AG08395 (cell line): Measurements from ENCODE around the gene TRIM63.

Experiments
- DNase-seq: peaks from one replicate; pipeline ENCODE4 v3.0.0; 2012; ENCODE audit warnings: mixed read lengths, low spot score

The TRIM63 gene

DNA sequence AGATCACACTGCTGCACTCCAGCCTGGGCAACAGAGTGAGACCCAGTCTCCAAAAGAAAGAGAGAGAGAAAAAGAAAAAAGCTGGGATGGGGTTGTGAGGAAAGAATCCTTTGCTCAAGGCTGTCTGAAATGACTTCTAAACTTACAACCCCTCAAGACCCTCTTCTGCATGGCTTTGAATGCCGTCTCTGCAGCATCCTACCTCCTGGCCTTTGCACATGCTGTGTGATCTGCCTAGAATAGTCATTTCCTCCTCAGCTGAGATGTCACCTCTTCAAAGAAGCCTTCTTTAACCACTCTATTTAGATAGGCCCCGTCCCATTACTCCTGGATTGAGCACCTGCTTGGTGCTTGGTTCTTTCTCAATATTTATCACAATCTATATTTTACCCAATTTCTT is 17.4 kb upstream of the TRIM63 start:
- DNase-seq: no peak

DNA sequence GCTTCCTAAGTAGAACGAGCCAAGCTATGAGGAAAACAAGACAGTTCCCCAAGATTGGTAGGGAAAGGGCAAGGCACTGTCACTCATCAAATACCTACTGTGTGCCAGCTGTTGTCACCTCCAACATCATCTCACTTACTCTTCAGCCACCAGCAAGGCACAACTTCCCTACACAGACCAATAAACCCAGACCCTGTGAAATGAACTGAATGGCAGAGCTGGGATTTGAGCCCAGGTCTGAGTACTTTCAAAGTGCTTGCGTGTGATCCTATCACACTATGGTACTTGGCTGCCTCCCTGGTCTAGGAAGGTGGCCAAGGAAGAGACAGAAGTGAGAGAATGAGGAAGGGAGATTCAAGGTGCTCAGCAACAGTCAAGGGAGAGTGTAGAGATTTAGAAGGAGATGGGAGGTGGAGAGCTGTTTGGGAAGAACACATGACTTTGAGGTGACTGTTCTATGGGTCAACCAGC is 16.7 kb upstream of the TRIM63 start:
- no peak for DNase-seq

DNA sequence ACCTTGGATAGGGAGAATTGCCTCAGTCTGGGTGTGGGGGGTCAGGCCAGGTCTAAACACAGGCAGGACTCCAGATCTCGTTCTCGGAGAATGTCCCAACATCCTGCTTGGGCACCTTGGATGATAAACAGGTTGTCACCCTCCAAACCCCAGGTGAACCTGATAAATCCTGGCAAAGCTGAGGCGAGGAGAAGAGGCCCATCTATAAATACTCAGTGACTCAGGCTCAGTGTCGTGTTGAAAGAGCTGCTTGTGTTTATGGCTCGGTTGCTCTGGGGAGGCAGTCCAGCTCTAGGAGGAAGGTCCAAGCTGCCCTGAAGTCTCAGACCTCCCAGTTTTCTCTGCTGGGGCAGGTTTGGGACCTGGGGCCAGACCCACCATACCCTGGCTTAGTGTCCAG is 15.8 kb upstream of the TRIM63 start:
- DNase-seq: peak; percentile 53

DNA sequence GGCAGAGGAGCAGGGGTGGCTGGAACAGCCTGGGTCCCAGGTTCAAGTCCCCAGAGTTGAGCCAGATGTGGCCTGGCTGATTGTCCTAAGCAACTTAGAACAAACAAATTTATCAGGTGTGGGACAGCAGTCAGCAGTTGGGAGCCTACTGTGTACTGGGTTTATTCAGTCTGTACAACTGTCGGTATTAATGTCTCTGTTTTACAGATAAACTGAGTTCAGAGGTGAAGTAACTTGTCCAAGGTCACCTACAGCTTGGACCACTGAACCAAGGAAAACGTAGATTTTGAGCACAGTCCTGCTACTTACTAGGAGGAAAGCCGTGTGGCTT is 14.6 kb upstream of the TRIM63 start:
- no peak for DNase-seq

DNA sequence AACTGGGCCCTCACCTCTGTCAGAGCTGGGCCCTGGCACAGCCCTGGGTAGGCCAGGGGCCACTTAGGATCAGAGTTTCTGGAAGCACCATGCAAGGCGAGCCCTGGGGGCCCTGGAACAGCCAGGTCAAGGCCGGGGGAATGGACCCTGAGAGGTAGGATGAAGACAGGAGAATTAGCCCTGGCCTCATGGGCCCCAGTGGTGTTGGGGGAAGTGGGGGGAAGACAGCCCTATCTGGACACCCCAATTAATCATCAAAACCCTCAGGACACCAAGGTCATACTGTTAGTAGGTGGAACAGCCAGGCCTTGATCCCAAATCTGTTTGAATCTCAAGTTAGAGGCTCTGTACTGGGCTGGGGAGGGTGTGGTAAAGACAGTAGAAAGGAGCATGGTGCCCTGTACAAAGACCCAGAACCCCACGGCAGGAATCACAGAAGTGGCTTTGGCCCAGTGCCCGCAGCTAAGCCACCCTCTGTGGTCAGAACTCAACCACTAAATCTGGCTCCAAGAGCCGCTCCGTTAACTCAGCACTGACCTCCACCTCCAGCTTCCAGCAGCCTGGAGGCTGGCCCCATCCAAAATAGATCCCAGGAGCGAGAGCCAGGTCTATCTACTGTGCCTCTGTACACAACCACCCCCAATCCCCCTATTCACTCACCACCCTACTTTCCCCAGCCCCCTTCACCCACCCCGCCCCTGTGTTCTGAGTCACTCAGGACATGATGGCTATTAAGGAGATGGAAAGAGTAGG is 14.0 kb upstream of the TRIM63 start:
- DNase-seq: no peak

DNA sequence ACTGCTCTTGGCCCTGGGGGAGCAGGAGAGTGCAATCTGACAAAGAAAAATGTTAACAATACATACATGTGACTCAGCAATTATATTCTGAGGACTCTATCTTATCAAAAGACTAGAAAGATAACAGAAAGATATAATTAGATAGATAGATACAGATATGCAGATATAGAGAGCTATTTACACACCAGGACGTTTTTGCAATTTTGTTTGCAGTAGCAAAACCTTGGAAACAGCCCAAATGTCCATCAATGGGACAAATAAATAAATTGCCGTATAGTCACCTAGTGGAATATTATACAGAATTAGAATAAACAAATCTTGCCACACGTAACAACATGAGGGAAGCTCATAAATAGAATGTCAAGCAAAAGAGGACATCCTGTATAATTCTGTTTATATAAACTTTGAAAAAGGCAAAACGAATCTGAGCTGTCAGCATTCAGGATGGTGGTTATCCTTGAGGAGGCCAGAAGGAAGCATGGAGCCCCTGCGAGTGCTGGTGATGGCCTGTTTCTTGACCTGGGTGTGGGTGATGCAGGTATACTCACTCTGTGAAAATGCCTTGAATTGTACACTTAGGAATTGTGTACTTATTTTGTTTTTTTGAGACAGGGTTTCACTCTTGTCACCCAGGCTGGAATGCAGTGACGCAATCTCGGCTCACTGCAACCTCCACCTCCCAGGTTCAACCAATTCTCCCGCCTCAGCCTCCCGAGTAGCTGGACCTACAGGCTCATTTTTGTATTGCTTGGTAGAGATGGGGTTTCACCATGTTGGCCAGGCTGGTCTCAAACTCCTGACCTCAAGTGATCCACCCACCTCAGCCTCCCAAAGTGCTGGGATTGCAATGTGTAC is 12.8 kb upstream of the TRIM63 start:
- no peak for DNase-seq

DNA sequence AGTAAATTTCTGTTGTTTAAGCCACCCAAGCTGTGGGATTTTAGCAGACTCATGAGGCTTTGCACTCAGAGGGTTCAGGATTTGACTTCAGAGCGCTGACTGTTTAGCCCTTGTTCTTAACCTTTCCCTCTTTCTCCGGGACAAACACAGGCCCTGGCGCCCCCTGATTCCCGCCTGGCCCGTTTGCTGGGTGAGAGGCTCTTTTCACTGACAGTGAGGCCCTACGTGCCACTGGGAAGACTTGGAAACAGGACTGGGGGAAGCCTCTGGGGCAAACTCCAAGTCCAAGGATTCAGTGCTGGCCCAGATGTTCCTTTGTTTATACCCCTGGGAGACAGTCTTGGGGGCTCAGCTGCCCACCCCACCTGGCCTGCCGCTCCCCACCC is 11.7 kb upstream of the TRIM63 start:
- DNase-seq: no peak

DNA sequence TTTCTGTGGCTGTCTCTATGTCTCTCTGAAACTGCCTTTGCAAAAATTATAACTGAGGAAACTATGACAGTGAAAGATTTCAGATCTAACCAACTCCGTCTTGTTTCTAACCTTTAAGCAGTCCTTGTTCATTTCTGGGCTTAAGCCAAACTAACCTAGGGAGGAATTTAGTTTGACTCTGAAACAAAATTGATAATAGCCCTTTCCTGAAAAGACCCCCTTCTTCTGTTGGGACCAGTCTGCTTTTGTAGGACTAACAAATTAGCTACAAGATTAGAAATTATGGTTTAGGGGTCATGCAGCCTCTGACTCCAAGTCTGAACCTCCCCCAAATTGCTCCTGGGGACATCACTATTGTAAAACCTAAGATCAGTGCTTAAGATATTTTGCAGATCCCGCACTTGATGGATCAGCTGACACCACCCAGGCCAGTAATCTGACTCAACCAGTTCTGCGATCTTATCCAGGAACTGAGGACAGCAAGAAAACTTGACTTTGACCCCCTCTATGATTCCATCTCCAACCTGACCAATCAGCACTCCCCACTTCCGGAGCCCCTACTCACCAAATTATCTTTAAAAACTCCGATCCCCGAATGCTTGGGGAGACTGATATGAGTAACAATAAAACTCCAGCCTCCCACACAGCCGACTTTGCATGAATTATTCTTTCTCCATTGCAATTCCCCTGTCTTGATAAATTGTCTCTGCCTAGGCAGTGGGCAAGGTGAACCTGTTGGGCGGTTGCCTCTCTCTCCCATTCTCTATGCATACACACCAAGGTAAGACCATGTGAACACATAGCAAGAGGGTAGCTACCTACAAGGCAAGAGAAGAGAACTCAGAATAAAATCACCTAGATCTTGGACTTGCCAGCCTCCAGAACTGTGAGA is 11.1 kb upstream of the TRIM63 start:
- DNase-seq: no peak

DNA sequence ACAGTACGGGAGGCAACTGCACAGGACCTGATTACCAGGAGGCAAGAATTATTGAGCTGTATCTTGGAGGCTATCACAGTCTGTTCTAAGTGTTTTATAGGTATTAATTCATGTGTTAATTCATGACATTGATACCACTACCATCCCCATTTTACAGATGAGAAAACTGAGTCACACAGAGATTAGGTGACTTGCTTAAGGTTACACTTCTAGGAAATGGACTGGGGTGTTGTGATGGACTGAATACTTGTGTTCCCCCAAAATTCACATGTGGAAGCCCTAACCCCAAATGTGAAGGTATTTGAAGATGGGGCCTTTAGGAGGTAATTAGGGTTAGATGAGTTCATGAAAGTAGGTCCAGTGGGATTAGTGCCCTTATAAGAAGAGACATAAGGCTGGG is 10.1 kb upstream of the TRIM63 start:
- DNase-seq: no peak

DNA sequence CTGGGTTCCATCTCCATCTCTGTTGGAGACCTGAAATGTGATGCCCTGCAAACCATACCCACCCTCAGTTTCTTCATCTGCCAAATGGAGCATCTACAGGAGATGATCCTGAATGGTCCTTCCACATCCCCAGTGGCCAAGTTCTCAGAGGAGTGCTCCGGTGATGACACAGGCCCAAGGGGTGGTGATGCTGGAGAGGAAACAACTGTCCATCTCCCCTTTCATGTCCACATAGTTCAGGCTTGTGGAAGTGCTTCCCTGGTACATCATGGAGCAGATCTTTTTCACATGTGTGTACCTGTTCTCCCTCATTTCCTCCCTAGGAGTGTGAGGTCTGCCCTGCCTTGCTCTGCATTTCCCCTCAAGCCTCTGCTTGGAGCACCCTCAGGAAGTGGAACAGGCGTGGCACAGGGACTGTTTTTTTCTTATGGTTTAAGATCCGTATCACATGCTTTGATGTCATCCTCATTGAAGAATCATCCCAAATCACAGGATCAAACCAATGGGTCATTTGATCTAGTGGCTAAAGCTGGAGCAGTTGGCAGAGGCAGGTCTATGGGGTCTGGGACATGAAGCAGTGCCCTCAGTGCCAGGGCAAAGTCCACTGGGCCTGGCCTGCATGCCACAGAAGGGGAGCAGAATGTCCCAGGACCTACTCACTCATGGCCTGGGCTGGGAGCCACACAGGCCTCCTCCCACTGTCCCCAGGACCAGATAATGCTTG is 8.2 kb upstream of the TRIM63 start:
- DNase-seq: no peak

DNA sequence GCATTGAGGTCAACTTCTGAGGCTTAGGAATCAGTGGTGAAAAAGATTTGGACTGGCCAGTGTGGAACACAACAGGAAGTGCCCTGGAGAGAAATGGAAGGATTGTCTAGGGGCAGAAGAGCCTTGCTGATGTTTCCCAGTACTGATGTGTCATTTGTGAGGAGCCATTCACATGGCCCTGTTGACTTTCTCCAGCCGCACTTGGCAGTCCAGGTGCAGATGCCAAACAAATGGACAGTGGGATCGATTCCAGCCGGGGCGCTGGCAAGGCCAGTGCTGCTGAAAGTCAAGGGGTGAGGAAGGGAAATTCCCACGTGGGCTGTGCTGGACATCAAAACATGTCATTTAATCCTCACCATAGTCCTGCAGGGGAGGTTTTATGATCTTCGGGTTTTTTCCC is 4.9 kb upstream of the TRIM63 start:
- DNase-seq: no peak

DNA sequence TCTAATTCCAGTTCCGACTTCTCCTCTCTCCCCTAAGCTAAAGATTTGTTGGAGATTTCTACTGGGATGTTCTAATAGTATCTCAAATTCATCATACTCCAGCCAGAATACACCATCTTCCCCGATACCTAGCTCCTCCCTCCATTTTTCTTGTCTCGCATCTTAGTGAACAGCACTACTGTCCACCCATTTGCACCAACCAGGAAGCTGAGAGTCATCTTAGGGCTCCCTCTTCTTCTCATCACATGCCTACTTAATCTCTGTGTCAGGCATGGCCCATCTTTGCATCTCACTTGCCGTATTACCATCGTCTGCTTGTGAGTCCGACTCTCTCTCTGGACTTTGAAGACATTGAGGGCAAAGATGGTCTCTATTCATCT is 3.5 kb upstream of the TRIM63 start:
- DNase-seq: no peak

DNA sequence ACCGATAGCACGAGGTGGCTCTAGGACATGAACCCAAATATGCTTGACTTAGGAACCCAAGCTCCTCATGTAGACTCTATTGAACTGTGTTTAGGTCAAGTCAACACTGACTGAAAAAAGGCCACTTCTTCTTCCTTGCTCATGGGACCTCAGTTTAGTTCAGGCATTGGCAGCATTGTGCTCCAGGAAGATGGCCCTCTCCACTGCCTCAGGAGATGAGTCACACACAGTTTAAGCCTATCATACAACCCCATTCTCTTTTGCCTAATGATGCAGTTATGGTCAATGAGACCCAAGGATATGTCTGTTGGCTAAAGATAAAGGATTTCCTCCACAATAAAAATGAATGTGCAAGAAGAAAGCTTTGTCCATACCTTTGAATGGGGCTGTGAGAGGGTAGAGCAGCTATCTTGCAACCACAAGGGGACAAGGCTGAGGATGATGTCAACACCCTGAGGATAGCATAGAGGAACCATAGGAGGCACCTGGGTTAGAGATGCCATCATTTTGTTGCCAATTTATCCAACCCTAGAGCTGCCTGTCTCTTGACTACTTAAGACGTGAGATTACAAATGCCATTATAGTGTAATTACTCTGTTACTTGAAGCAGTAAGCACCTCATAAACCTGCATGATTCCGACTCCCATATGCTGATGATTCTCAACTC is 3.0 kb upstream of the TRIM63 start:
- no peak for DNase-seq

DNA sequence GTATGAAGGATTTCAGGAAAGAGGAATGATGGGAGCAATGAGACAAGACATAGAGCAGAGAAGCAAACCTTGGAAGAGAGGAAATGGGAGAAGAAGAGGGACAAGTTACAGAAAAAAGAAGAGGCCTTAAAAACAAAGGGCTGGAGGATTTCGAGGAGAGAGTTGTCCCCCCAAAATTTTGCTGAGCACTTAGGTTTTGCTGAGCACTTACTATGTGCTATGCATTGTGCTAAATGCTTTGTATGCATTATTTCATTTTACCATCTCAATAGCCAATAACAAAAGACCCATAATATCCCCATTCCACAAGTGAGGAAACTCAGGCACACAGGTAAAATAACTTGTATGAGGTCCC is 2.5 kb upstream of the TRIM63 start:
- DNase-seq: no peak

DNA sequence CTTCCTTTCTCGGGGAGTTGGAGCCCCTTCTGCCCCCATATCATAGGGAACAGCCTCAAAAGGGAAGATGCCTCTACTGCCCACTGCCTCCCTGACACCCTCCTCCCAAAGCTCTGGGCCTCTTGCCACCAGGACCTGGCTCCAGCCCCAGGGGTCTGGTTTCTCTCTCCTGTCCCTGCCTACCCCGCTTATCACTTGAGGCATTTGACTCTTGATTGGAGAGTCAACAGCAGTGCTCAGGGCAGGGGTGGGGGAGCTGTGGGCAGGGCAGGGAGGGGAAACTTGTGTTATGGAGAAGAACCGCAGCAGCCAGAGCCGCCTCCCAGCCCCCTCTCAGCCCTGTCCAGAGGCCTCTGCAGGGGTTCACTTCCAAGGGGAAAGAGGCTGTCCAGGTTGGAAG is 573 bp downstream of the TRIM63 start:
- DNase-seq: no peak

DNA sequence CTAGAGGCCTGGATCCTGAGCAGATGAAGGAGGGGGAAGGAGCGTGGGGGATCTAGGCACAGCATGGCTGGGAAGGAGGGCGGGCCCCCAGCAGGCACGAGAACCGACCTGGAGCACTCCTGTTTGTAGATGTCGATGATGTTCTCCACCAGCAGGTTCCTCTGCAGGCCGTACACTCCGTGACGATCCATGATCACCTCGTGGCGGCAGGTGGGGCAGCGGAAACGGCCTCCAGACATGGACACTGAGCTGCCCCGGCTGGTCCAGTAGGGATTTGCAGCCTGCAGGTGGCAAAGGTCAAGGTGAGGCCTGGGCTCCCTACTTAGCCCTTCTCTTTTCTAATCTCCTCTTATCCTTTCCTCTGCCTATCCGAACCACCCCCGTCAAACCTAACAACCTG is 1.3 kb downstream of the TRIM63 start:
- no peak for DNase-seq

DNA sequence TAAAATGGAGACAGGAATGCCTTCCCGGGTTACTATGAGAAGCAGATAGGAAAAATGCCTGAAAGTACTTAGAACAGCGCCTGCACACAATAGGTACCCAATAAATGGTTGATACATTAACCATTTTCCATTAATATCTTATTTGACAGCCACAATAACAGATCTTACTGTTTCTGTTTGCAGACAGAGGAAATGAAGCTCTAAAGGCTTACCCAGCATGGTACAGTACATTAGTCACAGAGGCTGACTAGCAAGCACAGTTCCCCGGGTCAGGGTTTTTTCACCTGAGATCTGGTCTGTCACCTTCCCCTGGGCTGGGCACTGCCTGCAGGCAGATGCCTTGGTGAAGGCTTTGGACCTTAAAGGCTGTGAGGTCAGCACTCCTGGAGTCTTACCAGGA is 2.9 kb downstream of the TRIM63 start:
- no peak for DNase-seq

DNA sequence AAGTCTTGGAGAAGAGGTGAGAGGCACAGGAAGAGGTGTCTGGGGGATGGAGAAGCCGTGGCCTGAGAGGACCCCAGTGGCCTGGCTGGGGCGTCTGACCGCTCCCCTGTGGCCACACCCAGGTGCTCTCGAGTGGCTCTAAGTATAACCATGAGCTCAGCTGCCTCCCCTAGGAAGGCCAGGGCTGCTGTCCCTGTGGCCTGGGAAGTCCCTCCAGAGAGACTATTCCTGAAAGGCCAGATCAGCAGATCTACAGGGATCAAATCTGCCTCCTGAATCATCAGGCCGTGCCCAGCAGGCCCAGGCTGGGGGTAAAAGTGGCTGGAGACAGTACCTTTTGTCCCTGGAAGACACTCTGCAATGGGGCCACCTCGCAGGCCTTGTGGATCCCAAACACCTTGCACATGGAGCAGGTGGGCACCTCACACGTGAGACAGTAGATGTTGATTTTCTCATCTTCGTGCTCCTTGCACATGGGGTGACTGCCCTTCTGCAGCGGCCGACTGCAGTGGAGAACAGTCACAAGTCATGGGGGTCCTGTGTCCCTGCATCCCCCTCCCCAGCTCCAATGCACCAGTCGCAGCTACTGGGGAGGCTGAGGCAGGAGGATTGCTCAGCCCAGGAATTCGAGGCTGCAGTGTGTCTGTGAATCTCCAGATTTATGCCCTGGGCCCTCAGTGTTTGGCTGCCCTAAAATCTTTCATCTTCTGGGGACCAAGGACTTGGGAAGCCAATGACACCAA is 6.4 kb downstream of the TRIM63 start:
- DNase-seq: no peak

DNA sequence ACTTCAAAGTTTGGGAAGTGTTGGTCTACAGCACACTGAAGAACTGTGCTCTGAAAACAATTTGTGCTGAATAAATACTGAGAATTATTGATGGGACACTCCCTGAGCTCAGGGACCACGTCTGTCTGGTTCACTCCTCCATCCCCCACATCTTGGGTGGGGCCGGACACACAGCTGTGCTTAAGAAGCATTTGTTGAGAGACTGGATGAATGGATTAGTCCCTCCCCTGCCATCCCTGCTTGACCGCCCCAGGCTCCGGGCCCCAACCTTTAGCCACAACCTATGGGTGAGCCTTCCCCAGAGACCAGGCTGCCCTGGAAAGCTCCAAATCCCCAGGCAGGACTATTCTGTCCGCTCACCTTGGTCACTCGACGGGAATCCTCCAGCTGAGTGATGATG is 7.5 kb downstream of the TRIM63 start:
- DNase-seq: no peak

DNA sequence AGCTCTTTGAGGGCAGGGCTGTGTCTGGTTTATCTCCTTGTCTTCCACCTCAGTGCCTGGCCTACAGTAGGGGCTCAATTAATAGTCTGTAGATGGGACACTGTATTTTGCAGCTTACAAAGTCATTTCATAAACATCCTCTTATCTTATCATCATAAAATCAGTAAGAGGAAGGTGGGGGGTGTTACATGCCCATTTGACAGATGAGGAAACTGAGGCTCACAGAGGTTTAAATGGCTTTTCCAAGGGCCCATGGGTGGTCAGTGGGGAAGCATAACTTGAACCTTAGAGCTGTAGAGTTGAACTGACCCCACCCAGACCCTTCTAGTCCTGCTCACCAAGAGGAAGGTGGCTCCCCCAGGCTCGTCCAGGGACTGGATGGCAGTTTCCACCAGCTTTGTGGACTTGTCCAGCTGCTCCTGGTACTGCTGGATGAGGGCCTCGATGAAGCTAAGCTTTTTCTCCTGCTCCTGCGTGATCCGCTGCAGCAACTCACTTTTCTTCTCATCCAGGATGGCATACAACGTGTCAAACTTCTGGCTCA is 9.3 kb downstream of the TRIM63 start:
- DNase-seq: no peak

DNA sequence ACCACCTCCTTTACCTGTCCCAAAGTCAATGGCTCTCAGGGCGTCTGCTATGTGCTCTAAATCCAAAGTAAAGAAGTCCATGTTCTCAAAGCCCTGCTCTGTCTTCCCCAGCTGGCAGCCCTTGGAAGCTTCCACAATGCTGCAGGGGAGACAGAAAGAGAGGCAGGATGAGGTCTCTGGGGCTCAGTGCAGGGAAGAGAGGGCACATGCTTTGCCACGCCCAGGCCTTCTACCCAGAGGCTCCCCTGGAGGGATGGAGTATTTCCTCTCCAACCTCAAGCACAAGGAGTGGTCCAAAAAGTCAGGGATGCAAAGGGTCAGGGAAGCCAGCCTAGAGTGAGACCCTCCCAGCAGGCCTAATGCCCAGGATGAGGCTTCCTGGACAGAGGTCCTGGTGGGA is 10.2 kb downstream of the TRIM63 start:
- DNase-seq: no peak
